ENCODE results near the gene CAB39L.
"Not testable (repeated sequence)": the region's sequence is repeated elsewhere in the genome, so short reads cannot be mapped to it uniquely, and the experiment has no call there.

CAB39L gene

GRCh38 chr13:49300276-49300675 lies 143.6 kb downstream of the CAB39L start:
- no peak for DNase-seq (ENCODE audit: low read depth)
- H3K4me3 ChIP-seq (replicated peaks; ENCODE audit: low read depth, low read length): no peak overlapping the region
- no peak for TF ChIP-seq CTCF (IDR thresholded peaks at IDR 0.05; ENCODE audit: low read length, missing control alignments)

GRCh38 chr13:49298903-49299605 lies 144.8 kb downstream of the CAB39L start:
- H3K4me3 ChIP-seq (replicated peaks; ENCODE audit: low read depth, low read length): no peak overlapping the region
- TF ChIP-seq CTCF (IDR thresholded peaks at IDR 0.05; ENCODE audit: low read length, missing control alignments): no peak
- DNase-seq (ENCODE audit: low read depth): no peak

DNA sequence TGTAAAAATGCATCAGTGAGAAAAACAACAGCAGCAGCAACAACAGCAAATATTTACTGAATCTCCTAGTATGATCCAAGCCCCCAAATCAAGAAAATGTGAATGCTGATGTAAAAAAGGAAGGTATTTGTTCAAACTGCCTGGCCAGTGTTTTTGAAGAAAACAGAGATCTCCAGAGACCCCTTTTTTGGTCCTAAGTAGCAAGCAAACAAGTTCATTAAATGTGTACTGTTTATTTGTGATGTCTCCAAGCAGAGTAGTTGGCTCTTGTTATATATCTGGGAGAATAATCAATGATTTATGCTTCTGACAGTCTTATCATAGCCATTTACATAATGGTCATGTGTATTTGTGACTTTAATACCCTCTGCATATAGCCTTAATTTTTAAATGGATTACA lies 145.4 kb downstream of the CAB39L start:
- no peak for DNase-seq (ENCODE audit: low read depth)
- TF ChIP-seq CTCF (IDR thresholded peaks at IDR 0.05; ENCODE audit: low read length, missing control alignments): no peak
- no peak overlapping the region for H3K4me3 ChIP-seq (replicated peaks; ENCODE audit: low read depth, low read length)

GRCh38 chr13:49297338-49297737 lies 146.5 kb downstream of the CAB39L start:
- no peak overlapping the region for H3K4me3 ChIP-seq (replicated peaks; ENCODE audit: low read depth, low read length)
- no peak for DNase-seq (ENCODE audit: low read depth)
- no peak for TF ChIP-seq CTCF (IDR thresholded peaks at IDR 0.05; ENCODE audit: low read length, missing control alignments)

DNA sequence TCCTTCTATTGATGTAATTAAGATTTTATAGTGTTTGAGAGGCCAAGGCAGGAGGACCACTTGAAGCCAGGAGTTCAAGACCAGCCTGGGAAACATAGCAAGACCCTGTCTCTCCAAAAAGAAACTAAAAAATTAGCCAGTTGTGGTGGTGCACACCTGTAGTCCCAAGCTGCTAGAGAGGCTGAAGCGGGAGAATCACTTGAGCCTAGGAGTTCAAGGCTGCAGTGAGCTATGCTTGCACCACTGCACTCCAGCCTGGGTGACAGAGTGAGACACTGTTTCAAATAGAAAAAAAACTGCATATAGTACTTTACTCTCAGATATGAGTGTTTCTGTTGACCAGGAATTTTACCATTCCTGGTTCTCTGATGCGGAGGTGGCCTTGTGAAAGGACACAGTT lies 147.2 kb downstream of the CAB39L start:
- DNase-seq (ENCODE audit: low read depth): no peak
- TF ChIP-seq CTCF (IDR thresholded peaks at IDR 0.05; ENCODE audit: low read length, missing control alignments): no peak
- H3K4me3 ChIP-seq (replicated peaks; ENCODE audit: low read depth, low read length): no peak overlapping the region

DNA sequence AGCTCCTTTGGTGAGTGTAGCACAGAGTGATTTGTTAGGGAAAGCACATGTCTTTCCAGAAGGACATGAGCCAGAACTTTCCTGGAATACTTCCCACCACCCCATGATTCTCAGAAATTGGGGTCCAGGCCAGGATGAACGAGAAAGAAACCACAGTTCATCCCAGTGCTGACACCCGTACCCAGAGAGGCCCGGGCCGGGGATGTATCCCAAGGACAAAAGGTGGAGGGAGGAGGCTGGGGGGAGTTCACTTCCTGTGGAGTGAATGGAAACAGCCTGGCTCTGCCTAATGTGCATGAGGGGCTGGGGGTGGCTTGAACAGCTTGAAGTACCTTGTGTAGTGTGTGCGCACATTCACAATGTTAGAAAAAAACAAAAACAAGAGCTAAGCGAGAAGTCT lies 148.6 kb downstream of the CAB39L start:
- no peak overlapping the region for H3K4me3 ChIP-seq (replicated peaks; ENCODE audit: low read depth, low read length)
- no peak for TF ChIP-seq CTCF (IDR thresholded peaks at IDR 0.05; ENCODE audit: low read length, missing control alignments)
- DNase-seq (ENCODE audit: low read depth): no peak

GRCh38 chr13:49294723-49295122 lies 149.1 kb downstream of the CAB39L start:
- H3K4me3 ChIP-seq (replicated peaks; ENCODE audit: low read depth, low read length); DNase-seq (ENCODE audit: low read depth): not testable (repeated sequence)

All from fibroblast of pulmonary artery (primary cell).